GM12801 (cell line): ENCODE results near the gene TGFBRAP1.

Source experiments
- TF ChIP-seq, protein P1 (sequence below): IDR thresholded peaks from one replicate; pipeline ENCODE4 v1.5.1; 2011; ENCODE audit warnings: control low read depth; ENCODE audit not compliant: insufficient read length; ENCODE audit errors: extremely low read depth

TGFBRAP1 gene

DNA sequence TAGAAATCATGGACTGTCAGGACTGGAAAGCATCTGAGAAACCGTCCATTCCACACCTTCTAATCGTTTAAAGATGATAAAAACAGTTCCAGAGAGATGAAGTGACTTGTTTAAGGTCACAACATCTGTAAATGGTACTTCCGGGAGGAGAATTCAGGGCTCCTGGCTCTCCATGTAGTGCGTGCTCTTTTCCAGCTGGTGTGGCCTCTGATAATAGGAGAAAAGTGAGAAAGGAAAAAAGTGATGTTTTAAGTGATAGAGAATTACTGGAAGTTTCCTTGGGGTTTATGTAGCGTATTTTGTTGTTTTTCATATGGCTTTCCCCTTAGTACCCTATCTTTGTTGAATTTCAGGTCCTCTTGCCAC is 8.5 kb upstream of the TGFBRAP1 start:
- TF ChIP-seq, protein P1, sequence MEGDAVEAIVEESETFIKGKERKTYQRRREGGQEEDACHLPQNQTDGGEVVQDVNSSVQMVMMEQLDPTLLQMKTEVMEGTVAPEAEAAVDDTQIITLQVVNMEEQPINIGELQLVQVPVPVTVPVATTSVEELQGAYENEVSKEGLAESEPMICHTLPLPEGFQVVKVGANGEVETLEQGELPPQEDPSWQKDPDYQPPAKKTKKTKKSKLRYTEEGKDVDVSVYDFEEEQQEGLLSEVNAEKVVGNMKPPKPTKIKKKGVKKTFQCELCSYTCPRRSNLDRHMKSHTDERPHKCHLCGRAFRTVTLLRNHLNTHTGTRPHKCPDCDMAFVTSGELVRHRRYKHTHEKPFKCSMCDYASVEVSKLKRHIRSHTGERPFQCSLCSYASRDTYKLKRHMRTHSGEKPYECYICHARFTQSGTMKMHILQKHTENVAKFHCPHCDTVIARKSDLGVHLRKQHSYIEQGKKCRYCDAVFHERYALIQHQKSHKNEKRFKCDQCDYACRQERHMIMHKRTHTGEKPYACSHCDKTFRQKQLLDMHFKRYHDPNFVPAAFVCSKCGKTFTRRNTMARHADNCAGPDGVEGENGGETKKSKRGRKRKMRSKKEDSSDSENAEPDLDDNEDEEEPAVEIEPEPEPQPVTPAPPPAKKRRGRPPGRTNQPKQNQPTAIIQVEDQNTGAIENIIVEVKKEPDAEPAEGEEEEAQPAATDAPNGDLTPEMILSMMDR = no peak

DNA sequence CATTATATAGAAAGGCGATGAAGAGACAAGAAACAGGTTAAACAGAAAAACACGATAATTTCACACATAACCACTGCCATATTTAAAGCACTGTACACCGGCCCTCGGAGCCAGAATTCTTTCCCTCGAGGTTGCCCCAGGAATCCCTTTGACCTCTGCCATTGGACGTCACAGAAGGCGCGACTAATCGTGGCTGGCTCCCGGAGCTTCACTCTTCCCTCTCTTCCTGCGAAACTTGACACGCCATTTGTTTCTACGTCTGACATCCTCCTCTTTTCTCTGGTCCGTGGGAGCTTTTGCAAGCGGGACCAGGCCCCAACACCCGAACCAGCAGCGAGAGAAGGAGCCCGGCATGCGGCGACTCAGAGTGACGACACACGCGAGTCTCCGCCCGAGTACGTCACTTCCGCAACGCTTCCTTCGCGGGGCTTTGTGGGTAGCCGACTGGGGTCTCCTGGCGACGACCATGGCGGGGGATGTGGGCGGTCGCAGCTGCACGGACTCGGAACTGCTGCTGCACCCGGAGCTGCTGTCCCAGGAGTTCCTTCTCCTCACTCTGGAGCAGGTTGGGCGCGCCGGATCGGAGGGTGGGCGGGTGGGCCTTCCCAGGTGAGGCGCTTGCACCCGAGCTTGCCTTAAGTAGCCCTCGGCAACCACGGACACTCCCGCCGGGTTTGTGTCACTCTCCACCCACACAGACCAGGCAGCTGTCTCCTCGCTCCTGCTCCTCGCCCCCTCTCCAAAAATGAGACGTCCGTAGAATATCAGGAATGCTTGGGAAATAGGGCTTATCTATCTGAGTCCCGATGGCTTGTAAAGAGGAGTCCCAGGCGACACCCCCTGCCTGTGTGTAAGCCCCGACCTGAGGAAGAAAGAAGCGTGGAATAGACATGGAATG is 7.8 kb upstream of the TGFBRAP1 start, which contains the start of gene C2orf49:
C2orf49 (plus strand) TSS at position 419 of the 898 bp plus-strand sequence; CDS start at position 467, 48 bp downstream.
- TF ChIP-seq, protein P1 = no peak

DNA sequence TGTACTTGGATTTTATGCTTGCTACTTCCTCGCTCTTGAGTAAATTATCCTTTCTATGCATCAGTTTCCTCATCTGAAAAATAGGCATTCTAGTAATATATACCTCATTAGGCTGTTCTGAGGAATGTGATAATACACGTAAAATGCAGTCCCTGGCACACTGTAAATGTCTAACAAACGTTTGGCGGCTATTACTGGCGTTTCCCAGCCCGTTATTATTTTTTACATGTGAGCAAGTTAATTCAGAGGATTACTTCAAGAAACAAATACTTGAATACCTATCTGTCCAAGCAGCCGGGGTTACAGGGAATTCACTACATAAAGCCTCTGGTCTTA is 7.2 kb upstream of the TGFBRAP1 start:
- TF ChIP-seq, protein P1 = no peak

DNA sequence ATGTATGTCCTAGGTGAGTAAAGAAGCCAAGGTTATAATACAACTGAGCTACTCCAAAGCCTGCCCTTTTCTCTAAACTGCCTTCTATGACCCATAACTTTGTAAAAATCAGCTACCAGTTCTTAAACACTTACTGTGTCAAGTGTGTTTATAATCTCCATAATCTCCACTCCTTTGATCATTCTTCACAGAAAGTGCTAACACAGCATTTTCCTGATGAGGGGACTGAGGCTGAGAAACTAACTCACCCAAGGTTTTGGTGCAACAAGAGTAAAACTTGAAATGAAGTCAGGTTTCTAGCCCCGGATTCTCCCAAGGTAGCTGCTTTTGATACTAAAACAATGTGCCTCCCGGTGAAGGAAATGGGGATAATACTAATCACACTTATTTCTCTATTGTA is 5.9 kb upstream of the TGFBRAP1 start:
- TF ChIP-seq, protein P1 = no peak

DNA sequence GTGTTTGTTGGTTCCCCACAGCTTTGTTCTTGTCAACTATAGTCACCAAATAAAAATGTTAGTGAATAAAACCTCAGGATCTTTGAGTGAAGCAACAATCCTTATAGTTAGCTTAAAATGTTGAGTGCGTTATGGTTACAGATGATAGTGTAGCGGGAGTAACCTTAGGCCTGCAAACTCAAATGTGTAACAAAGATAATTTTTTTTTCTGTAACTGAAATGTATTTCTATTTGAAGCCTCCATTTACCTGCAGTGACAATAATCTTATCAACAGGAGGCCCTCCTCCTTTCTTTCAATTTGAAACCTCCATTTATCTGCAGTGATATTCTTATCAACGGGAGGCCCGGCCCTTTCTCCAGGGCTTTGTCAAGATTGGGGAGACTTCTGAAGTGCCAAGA is 4.7 kb upstream of the TGFBRAP1 start:
- TF ChIP-seq, protein P1 = no peak

DNA sequence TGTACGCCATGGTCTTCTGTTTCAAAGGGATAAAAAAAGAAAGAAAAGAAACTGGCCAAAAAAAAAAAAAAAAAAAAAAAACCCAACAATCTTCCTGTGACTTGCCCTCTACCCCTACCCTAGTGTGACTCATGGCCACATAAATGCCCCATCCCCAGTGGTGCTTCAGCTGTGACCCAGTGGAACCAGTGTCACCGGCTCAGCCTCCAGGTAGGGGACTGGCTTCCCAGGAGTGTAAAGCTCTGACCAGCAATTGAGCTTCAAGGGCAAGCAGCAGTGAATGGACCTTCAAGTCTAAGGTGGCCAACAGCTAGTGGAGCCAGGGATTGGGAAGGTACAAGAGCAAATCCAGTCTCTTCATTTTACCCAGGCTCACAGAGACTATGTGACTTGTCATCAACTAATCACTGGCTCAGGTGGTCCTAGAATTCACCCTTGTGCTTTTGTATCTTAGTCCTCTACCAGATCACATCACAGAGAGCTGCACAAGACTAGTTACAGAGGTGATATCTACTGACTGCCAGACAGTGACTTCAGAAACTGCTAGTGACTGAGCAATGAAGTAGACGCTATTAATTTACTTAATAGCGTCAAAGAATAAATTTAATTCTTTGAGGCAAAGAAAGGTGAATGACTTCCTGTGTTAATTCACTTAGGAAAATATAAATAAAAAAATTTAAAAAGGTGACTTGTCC is 1.3 kb upstream of the TGFBRAP1 start:
- TF ChIP-seq, protein P1 = no peak

DNA sequence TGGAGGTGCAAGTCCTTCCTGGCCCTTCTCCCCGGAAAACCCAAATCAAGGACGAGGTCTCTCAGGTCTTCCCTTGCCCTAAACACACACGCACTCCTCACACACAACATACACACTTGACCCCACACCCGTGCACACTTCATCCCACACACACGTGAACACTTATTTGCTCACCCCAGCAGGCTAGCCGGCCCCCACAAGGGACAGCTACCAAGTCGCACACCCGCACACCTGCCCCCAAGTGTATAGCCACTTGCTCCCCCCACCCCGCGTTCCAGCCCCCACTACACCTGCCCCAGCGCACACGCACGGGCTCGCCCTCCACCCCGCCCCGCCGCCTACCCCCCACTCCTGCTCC is 359 bp downstream of the TGFBRAP1 start:
- TF ChIP-seq, protein P1 = no peak
